ENCODE results near the gene TLL2. TPM values are rescaled to one million over a fixed set of nuclear protein-coding genes. Genes with fewer than 3 reads are reported as not detected.

The TLL2 gene
- total and polyA plus RNA-seq, 4 experiments from 2014 or later = 0.03 to 0.17 TPM; not detected in 2

GRCh38 chr10:96420228-96421009 lies 93.3 kb downstream of the TLL2 start:
- no peaks in the 10 kb centered on the region for H3K4me1 Mint-ChIP-seq
- H3K27ac Mint-ChIP-seq = no peak overlapping the region
- no peaks in the 10 kb centered on the region for H3K4me1 ChIP-seq (ENCODE audit: insufficient read depth, low read length)
- intact Hi-C loops (cut with micrococcal nuclease) = no loop called here
- no peak overlapping the region for H3K4me3 ChIP-seq (ENCODE audit: low read length in 2 of 2)
- no peak overlapping the region for H3K27ac ChIP-seq (ENCODE audit: low read depth, low read length)
- H3K36me3 Mint-ChIP-seq = no peaks in the 10 kb centered on the region
- H3K9me3 ChIP-seq (ENCODE audit: control insufficient read depth in 1 of 2, low read length in 2 of 2) = no peaks in the 10 kb centered on the region
- CTCF ChIA-PET (ENCODE audit: partially characterized antibody) = interaction anchor here (1.6 kb wide), 1 partner anchor 43 kb away, joined by 3 read pairs; no protein-coding TSS in a partner anchor
- H3K4me3 Mint-ChIP-seq = no peak overlapping the region
- H3K27me3 ChIP-seq (ENCODE audit: insufficient read depth, low read length) = no peaks in the 10 kb centered on the region
- POLR2A ChIA-PET (ENCODE audit: partially characterized antibody) = no interaction called here
- peaks cover 3 to 15% of the 10 kb centered on the region in 2 donors for H3K27me3 Mint-ChIP-seq
- H3K36me3 ChIP-seq (ENCODE audit: insufficient read depth, low read length) = no peaks in the 10 kb centered on the region
- no peak for DNase-seq
- no peaks in the 10 kb centered on the region for H3K9me3 Mint-ChIP-seq

DNA sequence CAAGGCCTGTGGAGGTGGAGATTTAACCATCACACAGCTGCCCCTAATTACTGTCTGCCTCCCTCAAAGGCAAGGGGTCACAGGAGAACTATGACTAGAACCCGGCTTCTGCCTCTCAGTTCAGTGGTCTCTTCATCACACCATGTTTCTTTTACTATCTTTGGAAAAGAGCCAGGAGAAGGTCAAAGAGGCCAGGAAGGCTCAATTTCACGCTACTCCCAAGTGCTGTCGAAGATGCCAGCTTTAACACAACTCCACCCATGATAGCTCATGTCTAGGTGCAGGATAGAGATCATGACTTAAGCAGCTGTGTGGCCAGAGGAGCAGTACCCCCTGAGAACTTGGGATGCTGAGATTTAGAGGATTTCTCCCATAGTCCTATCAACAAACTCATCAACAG lies 94.4 kb downstream of the TLL2 start:
- Mint-ChIP-seq H3K36me3 (no peaks in the 10 kb centered on the region), H3K4me1 (no peaks in the 10 kb centered on the region), H3K27me3 (peaks cover 3 to 15% of the 10 kb centered on the region in 2 donors), H3K4me3 (no peak overlapping the region), H3K27ac (no peak overlapping the region), H3K9me3 (no peaks in the 10 kb centered on the region)
- Histone ChIP-seq H3K27ac (ENCODE audit: low read depth, low read length) (no peak overlapping the region), H3K4me3 (ENCODE audit: low read length in 2 of 2) (no peak overlapping the region), H3K36me3 (ENCODE audit: insufficient read depth, low read length) (no peaks in the 10 kb centered on the region), H3K4me1 (ENCODE audit: insufficient read depth, low read length) (no peaks in the 10 kb centered on the region), H3K9me3 (ENCODE audit: control insufficient read depth in 1 of 2, low read length in 2 of 2) (no peaks in the 10 kb centered on the region), H3K27me3 (ENCODE audit: insufficient read depth, low read length) (no peaks in the 10 kb centered on the region)
- CTCF ChIA-PET (ENCODE audit: partially characterized antibody) = interaction anchor here (1.6 kb wide), 1 partner anchor 42 kb away, joined by 3 read pairs; no protein-coding TSS in a partner anchor
- intact Hi-C loops (cut with micrococcal nuclease) = no loop called here
- POLR2A ChIA-PET (ENCODE audit: partially characterized antibody) = no interaction called here
- no peak for DNase-seq

DNA sequence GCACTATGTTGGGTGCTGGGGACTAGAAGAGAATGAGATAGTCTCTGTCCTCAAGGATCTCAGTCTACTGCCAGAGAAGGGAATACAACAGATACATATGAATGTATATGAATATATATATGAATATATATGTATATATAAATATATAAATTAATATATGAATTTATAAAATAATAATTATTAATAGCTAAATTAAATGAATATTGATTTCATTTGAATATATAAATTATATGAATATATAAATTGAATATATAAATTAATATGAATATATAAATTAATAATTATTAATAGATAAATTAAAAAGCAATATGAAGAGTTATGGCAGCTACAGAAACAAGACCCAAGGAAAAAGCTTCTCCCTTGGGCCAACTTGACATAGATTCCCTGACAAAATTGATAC lies 95.1 kb downstream of the TLL2 start:
- Mint-ChIP-seq H3K36me3 (no peaks in the 10 kb centered on the region), H3K27me3 (peaks cover 3 to 10% of the 10 kb centered on the region in 2 donors), H3K9me3 (no peaks in the 10 kb centered on the region), H3K27ac (no peak overlapping the region), H3K4me1 (no peaks in the 10 kb centered on the region), H3K4me3 (no peak overlapping the region)
- ChIA-PET CTCF (ENCODE audit: partially characterized antibody) (no interaction called here), POLR2A (ENCODE audit: partially characterized antibody) (no interaction called here)
- Histone ChIP-seq H3K27me3 (ENCODE audit: insufficient read depth, low read length) (no peaks in the 10 kb centered on the region), H3K36me3 (ENCODE audit: insufficient read depth, low read length) (no peaks in the 10 kb centered on the region), H3K4me3 (ENCODE audit: low read length in 2 of 2) (no peak overlapping the region), H3K9me3 (ENCODE audit: control insufficient read depth in 1 of 2, low read length in 2 of 2) (no peaks in the 10 kb centered on the region), H3K4me1 (ENCODE audit: insufficient read depth, low read length) (no peaks in the 10 kb centered on the region), H3K27ac (ENCODE audit: low read depth, low read length) (no peak overlapping the region)
- intact Hi-C loops (cut with micrococcal nuclease) = no loop called here
- no peak for DNase-seq

- no peaks in the 10 kb centered on the region for H3K27me3 ChIP-seq (ENCODE audit: insufficient read depth, low read length)
- ChIA-PET POLR2A (ENCODE audit: partially characterized antibody) (no interaction called here), CTCF (ENCODE audit: partially characterized antibody) (no interaction called here)
- no peaks in the 10 kb centered on the region for H3K4me1 ChIP-seq (ENCODE audit: insufficient read depth, low read length)
- H3K9me3 Mint-ChIP-seq = no peaks in the 10 kb centered on the region
- H3K27me3 Mint-ChIP-seq = peaks cover 10 to 14% of the 10 kb centered on the region in 2 donors
- intact Hi-C loops (cut with micrococcal nuclease) = no loop called here
- H3K36me3 ChIP-seq (ENCODE audit: insufficient read depth, low read length) = no peaks in the 10 kb centered on the region
- DNase-seq = no peak
- no peak overlapping the region for H3K27ac ChIP-seq (ENCODE audit: low read depth, low read length)
- no peaks in the 10 kb centered on the region for H3K36me3 Mint-ChIP-seq
- no peaks in the 10 kb centered on the region for H3K4me1 Mint-ChIP-seq
- H3K4me3 ChIP-seq (ENCODE audit: low read length in 2 of 2) = no peak overlapping the region
- H3K9me3 ChIP-seq (ENCODE audit: control insufficient read depth in 1 of 2, low read length in 2 of 2) = no peaks in the 10 kb centered on the region
- no peak overlapping the region for H3K4me3 Mint-ChIP-seq
- H3K27ac Mint-ChIP-seq = no peak overlapping the region
Measured at GRCh38 chr10:96417441-96417840, 96.3 kb downstream of the TLL2 start.

DNA sequence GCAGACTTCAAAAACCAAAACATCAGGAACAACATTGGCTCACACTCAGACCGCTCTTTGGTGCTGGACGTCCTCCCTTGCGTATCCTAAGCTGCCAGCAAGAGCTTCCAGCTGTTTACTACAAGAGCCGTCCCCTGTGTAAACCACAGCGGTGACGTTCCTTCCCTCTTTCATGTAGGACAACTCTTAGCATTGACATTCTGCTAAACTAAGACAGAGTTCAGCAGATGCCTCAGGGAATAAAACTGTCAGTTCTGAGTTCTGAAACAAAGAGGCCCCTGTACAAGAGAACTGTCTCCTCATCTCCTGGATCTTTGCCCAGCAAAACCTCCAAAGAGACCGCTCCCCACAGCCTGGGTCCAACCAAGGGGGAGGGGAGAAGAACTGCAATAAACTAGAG lies 97.1 kb downstream of the TLL2 start:
- Mint-ChIP-seq H3K27ac (no peak overlapping the region), H3K36me3 (no peaks in the 10 kb centered on the region), H3K4me3 (no peak overlapping the region), H3K9me3 (no peaks in the 10 kb centered on the region), H3K4me1 (no peaks in the 10 kb centered on the region), H3K27me3 (peaks cover 12 to 14% of the 10 kb centered on the region in 2 donors)
- no peaks in the 10 kb centered on the region for H3K27me3 ChIP-seq (ENCODE audit: insufficient read depth, low read length)
- H3K4me1 ChIP-seq (ENCODE audit: insufficient read depth, low read length) = no peaks in the 10 kb centered on the region
- no peaks in the 10 kb centered on the region for H3K9me3 ChIP-seq (ENCODE audit: control insufficient read depth in 1 of 2, low read length in 2 of 2)
- ChIA-PET POLR2A (ENCODE audit: partially characterized antibody) (no interaction called here), CTCF (ENCODE audit: partially characterized antibody) (interaction anchor here (1.7 kb wide), 1 partner anchor 19 kb away, joined by 4 read pairs; no protein-coding TSS in a partner anchor)
- no peak overlapping the region for H3K27ac ChIP-seq (ENCODE audit: low read depth, low read length)
- H3K4me3 ChIP-seq (ENCODE audit: low read length in 2 of 2) = no peak overlapping the region
- DNase-seq = no peak
- H3K36me3 ChIP-seq (ENCODE audit: insufficient read depth, low read length) = no peaks in the 10 kb centered on the region
- intact Hi-C loops (cut with micrococcal nuclease) = no loop called here

GRCh38 chr10:96415891-96416554 lies 97.7 kb downstream of the TLL2 start:
- no peaks in the 10 kb centered on the region for H3K36me3 ChIP-seq (ENCODE audit: insufficient read depth, low read length)
- Mint-ChIP-seq H3K4me3 (no peak overlapping the region), H3K27me3 (peaks cover 12 to 16% of the 10 kb centered on the region in 2 donors), H3K9me3 (no peaks in the 10 kb centered on the region), H3K4me1 (no peaks in the 10 kb centered on the region), H3K27ac (no peak overlapping the region), H3K36me3 (no peaks in the 10 kb centered on the region)
- ChIA-PET POLR2A (ENCODE audit: partially characterized antibody) (no interaction called here), CTCF (ENCODE audit: partially characterized antibody) (interaction anchor here (1.7 kb wide), 1 partner anchor 18 kb away, joined by 4 read pairs; no protein-coding TSS in a partner anchor)
- no peak for DNase-seq
- H3K27ac ChIP-seq (ENCODE audit: low read depth, low read length) = no peak overlapping the region
- intact Hi-C loops (cut with micrococcal nuclease) = no loop called here
- no peaks in the 10 kb centered on the region for H3K27me3 ChIP-seq (ENCODE audit: insufficient read depth, low read length)
- H3K9me3 ChIP-seq (ENCODE audit: control insufficient read depth in 1 of 2, low read length in 2 of 2) = no peaks in the 10 kb centered on the region
- no peaks in the 10 kb centered on the region for H3K4me1 ChIP-seq (ENCODE audit: insufficient read depth, low read length)
- no peak overlapping the region for H3K4me3 ChIP-seq (ENCODE audit: low read length in 2 of 2)

GRCh38 chr10:96415150-96415890 lies 98.4 kb downstream of the TLL2 start:
- Mint-ChIP-seq H3K4me1 (no peaks in the 10 kb centered on the region), H3K4me3 (no peak overlapping the region), H3K27ac (no peak overlapping the region), H3K27me3 (peaks cover 12% of the 10 kb centered on the region in 2 donors), H3K36me3 (no peaks in the 10 kb centered on the region), H3K9me3 (no peaks in the 10 kb centered on the region)
- Histone ChIP-seq H3K4me1 (ENCODE audit: insufficient read depth, low read length) (no peaks in the 10 kb centered on the region), H3K4me3 (ENCODE audit: low read length in 2 of 2) (no peak overlapping the region), H3K27ac (ENCODE audit: low read depth, low read length) (no peak overlapping the region), H3K9me3 (ENCODE audit: control insufficient read depth in 1 of 2, low read length in 2 of 2) (no peaks in the 10 kb centered on the region), H3K27me3 (ENCODE audit: insufficient read depth, low read length) (no peaks in the 10 kb centered on the region), H3K36me3 (ENCODE audit: insufficient read depth, low read length) (no peaks in the 10 kb centered on the region)
- CTCF ChIA-PET (ENCODE audit: partially characterized antibody) = interaction anchor here (1.7 kb wide), 1 partner anchor 17 kb away, joined by 4 read pairs; no protein-coding TSS in a partner anchor
- intact Hi-C loops (cut with micrococcal nuclease) = no loop called here
- DNase-seq = no peak
- POLR2A ChIA-PET (ENCODE audit: partially characterized antibody) = no interaction called here
